Ovary (tissue), 1 donor: ENCODE measurements around the gene DOCK11.

Experiments used
- EP300 ChIP-seq: sonication (generic); formaldehyde crosslinking; IDR thresholded peaks from one replicate; pipeline ENCODE4 v1.6.1; 2017; ENCODE audit warnings: antibody characterized with exemption
- POLR2A ChIP-seq: fragments of 450-650 bp; IDR thresholded peaks from one replicate; pipeline ENCODE4 v1.6.1; 2017; ENCODE audit warnings: antibody characterized with exemption, mild to moderate bottlenecking, moderate library complexity

- no peak for TF ChIP-seq EP300
- TF ChIP-seq POLR2A: no peak
Measured at GRCh38 chrX:118665204-118665603, 169.6 kb downstream of the DOCK11 start.
